HPDE6-E6E7 (cell line): ENCODE measurements around the gene LSM14B.
"Not testable (repeated sequence)": the region's sequence is repeated elsewhere in the genome, so short reads cannot be mapped to it uniquely, and the experiment has no call there.

Experiments used
- DNase-seq: peaks from one replicate; pipeline ENCODE4 v3.0.0; 2011; ENCODE audit warnings: missing footprints; ENCODE audit errors: extremely low spot score

LSM14B gene

DNA sequence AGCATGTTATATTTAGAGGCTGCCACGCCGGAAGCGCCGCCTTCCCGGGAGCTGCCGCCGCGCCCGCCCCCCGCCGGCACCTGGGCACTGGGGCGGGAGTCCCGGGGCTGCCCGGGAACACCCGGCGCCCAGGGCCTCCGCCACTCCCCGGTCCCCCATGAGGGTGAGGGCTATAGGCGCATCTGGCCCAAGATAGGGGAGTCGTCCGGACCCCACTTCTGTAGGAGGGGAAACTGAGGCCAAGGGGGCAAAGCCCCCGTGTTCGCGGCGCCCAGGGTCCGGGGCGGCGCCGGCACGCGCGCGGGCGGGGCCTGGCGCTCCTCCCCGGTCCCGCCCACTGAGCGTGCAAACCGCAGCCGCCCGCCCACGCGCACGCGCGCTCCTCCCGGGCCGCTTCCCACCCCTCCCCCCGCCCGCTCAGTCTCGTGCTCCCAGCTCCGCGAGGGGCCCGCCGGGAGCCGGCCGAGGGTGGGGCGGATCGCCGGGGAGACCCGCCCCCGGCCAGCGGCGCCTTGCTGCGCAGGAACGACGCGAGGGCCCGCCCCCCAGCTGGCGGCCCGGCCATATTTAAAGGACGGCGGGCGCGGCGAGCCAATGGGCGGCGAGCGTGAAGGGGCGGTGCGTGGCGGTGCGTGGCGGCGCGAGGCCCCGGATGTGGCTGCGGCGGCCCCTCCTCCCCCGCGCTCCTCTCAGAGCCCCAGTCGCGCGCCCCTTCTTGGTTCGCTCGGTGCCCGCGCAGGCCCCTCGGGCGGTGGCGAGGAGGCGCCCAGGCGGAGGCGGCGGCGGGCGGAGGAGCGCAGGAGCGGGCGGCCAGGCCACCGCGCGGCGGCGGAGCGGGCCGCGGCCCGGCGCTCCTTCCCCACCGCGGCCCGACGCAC is at the start of gene LSM14B:
Gene LSM14B (plus strand): TSS at position 700 of the 878 bp plus-strand sequence. CDS start 192 bp downstream, outside the sequence.
- DNase-seq = peak; percentile 99

DNA sequence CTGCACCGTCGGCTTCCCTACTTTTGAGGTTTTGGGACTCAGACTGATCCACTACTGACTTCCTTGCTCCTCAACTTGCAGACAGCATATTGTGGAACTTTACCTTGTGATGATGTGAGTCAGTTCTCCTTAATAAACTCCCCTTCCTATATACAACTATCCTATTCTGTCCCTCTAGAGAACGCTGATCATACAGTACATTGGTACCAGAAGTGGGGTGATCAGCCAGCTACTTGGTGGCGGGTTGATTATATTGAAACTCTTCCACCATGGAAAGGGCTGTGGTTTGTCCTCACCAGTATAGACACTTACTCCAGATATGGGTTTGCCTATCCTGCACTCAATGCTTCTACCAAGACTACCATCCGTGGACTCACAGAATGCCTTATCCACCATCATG is 49.0 kb upstream of the LSM14B start:
- no peak for DNase-seq

DNA sequence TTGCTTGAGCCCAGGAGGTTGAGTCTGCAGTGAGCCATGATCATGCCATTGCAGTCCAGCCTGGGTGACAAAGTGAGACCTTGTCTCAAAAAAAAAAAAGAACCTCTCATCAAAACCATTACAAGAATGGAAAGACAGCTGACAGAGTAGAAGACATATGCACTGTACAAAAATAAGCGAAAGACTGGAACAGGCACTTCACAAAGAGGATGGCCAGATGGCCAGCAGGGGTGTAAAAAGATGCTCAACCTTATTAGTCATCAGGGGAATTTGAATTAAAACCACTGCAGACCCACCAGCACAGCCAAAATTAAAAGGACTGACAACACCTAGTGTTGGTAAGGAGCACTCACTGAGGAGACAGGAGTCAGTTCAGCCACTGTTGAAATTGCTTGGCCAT is 43.1 kb upstream of the LSM14B start:
- no peak for DNase-seq

DNA sequence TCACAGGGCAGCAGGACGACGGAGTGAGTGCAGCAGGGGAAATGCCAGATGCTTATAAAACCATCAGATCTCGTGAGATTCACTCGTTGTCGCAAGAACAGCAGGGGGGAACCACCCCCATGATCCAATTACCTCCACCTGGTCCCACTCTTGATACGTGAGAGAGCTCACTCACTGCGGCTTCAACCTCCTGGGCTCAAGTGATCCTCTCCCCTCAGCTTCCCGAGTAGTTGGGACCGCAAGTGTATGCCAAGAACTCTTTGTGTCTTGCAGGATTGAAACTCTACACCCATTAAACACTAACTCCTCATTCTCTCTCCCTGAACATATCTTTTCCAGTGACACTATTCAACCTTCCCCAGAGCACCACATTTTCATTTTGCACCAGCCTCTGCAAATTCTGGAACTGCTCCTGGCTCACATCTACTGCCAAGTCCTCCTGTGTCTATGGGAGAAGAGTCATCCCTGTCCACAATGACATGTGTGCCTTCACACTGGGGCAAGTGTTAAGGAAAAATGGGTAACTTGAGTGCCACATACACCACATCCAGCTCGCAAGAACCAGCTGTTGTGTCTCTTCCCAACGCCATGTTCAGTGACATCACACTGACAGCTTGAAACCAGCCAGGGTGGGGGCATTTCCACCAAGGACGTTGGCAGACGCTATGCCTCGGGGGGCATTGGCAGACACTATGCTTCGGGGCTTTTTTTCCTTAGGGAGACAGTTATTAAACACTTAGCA is 41.9 kb upstream of the LSM14B start:
- DNase-seq = no peak

DNA sequence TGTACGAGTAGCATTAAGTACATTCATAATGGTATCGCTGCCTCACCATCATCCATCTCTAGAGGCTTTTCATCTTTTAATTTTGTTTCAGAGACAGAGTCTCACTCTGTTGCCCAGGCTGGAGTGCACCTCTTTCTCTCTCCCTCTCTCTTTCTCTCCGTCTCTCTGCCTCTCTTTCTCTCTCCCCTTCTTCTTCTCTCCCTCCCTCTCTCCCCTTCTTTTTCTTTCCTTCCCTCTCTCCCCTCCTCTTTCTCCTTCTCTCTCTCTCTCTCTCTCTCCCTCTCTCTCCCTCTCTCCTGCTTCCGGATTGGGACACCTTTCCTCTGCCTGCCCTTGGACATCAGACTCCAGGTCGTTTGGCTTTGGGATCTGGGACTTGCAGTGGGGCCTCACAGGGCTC is 39.0 kb upstream of the LSM14B start:
- no peak for DNase-seq

DNA sequence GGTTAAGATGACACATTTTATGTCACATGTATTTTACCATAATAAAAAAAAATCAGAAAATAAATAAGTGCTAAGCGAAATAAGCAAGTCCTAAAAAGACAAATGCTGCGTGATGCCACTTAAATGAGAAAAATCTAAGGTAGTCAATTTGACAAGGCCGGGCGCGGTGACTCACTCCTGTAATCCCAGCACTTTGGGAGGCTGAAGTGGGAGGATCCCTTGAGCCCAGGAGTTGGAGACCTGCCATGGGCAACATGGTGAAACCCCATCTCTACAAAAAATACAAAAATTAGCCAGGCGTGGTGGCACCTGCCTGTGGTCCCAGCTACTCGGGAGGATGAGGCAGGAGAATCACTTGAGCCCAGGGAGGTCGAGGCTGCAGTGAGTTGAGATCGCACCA is 38.1 kb upstream of the LSM14B start:
- DNase-seq = not testable (repeated sequence)

DNA sequence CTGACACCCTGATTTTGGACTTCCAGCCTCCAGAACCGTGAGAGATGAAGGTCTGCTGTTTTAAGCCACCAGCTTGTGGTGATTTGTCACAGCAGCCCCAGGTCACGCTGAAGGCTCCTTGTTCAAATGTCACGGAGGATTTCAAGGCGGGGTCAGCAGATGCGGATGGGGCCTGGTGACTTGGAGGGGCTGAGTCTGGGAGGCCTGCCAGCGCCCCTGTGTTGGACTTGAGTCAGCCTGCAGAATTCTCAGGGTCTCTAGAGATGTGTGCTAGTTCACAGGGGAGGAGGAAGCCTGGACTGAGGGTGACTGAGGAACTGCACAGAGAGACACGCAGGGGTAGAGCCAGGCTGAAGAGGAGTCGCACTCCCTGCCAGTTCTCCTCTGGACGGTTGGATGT is 37.1 kb upstream of the LSM14B start:
- no peak for DNase-seq

DNA sequence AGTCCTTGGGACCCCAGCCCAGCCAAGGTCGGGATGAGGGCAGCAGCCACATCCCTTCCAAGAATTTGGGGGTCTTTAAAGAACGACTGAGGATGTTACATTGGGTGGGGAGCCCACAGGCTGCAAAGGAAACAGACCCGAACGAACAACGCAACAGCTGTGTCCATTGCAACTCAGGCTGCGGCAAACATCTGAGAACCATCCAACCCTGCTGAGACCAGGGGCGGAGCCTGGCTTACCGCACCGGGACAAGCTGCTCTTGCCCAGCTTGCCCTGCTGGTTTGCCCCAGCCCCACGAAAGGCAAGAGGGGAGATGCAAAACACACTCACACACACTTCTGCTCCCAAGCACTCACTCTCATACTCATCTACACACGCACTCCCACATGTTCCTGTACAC is 35.0 kb upstream of the LSM14B start:
- DNase-seq = no peak

DNA sequence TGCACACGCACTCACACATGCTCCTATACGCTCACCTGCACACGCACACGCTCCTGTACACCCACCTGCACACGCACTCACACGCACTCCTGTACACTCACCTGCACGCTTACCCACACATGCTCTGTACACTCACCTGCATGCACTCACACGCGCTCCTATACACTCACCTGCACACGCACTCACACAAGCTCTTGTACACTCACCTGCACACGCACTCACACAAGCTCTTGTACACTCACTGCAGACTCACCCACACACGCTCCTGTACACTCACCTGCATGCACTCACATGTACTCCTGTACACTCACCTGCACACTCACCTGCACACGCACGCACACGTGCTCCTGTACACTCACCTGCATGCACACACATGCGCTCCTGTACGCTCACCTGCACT is 34.6 kb upstream of the LSM14B start:
- no peak for DNase-seq

DNA sequence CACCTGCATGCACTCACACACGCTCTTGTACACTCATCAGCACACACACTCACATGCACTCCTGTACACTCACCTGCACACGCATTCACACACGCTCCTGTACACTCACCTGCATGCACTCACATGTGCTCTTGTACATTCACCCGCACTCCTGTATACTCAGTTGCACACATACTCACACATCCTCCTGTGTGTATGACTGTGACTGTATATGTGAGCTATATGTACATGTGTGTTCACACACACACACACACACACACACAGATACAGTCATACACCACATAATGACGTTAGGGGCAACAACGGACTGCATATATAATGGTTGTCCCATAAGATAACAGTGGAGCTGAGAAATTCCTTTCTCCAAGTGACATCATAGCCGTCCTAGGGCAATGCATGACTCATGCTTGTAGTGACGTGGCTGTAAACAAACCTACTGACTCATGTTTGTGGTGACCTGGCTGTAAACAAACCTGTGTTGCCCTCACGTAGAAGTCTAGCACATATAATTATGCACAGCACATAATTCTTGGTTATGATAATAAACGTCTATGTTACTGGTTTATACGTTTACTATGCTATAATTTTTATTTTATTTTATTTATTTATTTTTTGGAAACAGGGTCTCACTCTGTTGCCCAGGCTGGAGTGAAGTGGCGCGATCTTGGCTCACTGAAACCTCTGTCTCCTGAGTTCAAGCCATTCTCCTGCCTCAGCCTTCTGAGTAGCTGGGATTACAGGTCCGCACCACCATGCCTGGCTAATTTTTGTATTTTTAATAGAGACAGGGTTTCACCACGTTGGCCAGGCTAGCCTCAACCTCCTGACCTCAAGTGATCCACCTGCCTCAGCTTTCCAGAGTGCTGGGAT is 33.8 kb upstream of the LSM14B start:
- peak; percentile 98 for DNase-seq

DNA sequence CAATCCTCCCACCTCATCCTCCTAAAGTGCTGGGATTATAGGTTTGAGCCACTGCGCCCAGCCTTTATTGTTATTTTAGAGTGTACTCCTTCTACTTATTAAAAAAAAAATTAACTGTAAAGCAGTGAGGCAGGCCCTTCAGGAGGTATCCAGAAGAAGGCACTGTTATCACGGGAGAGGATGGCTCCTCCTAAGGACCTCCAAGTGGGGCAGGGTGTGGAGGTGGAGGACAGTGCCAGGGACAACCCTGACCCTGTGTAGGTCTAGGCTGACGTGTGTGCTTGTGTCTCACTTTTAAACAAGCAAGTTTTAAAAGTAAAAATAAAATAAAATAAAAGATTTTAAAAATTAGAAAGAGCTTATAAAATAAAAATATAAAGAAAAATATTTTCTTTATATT is 32.9 kb upstream of the LSM14B start:
- DNase-seq = no peak

DNA sequence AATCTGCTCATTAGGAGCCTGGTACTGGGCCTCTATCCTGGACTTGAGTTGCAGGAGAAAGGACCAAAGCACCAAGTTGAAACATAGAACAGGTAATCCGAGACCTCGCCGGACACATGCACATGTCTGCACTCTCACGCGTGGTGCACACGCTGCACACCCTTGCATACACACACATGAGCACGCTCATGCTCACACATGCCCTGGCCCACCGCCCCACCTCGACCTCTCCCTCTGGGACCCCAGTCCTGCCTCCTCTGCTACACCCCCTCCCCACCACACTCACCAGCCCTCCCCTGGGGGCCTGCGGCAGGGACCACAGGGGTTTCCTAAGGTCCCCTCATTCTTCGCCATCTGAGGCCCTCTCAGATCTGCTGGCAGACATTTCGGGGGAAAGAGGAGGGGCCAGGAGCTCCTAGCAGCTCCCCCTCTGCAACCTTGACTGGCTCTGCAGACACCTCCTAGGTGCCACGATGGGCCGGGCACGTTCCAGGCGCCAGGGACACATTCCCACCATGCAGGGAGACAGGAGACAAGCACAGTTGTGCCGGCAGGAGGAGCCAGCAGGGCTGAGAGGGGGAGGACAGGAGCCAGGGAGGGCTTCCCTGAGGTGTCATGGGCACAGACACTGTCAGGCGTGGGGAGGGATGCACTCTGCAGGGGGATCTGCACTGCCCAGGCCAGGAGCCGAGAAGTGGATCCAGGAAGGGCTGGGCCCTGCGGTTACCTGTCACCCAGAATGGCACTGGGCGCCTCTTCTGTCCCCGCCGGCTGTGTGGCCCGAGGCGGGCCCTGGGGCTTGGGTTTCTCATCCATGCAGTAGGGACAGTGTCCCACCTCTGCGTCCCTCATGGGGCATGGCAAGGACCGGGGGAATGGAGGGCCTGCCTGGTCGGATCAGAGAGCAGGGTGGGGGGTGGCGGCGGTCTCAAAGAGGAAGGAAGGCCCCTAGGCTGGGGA is 25.6 kb upstream of the LSM14B start:
- DNase-seq = no peak

DNA sequence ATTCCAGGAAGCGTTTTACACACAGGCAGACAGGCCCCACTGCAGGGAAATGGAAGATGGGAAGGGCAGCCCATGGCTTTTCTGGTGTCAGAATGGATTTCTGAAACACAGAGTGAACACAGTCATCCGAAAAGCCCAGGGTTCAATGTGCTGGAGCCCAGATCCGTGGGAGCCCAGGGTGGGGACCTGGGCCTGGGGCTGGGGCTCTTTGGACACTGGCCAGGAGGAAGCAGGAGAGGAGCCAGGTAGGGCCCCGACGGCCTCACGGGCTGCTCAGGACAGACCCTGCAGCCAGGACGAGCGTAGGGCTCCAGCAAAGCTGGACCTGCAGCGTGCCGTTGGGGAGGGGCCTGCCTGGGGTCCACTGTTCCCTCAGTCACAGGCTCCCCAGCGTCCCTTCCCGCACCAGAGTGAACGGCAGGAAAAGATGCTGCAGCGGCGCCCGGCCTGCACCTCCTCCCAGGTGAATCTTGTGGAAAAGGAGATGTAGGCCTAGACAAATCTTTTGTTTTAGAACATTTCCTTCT is 24.3 kb upstream of the LSM14B start:
- DNase-seq = no peak

DNA sequence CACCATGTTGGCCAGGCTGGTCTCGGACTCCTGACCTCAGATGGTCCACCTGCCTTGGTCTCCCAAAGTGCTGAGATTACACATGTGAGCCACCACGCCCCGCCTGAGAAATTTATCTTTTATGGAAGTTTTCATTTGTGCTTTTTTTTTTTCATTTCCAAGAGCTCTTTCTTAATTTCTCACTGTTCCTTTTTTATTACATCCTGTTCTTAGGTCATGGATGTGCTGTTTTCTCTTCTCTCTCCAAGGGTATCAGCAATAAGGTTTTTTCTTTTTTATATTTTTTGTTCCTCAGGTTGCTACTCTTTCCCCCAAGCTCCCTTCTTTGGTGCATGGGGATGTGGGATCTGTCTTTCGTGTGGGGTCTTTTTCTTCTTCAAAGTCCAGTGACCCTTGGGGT is 21.2 kb upstream of the LSM14B start:
- DNase-seq = no peak

DNA sequence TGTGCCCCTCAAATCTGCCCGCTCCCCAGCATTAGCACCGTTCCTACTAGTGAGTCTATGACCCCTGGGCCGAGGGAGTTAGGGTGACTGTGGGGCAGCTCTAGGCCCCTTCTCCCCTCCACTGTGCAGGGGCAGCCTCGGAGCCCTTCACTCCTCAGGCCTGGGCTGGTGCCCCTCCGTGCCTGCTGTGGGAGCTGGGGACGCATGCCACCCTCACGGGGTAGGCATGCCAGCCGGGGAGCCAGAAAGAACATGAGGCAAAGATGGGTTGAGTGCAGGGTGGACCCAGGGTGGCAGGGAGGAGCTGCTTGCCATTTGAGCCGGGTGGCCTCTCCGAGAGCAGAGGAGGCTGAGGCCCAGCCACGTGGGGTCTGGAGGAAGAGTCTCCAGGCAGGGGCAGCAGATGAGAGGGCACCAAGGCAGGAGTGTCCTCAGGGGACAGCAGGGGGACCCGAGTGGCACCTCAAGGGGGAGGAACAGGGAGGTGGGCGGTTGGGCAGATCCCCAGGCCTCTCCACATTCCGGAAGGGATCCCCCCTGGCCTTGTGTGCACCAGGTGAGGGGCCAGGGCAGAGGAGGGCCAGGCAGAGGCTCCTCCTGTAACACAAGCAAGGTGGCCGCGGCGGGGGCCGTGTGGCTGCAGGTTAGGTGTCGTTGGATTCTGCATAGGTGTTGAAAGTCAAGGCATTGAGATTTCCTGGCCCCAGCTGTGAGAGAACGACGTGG is 18.6 kb upstream of the LSM14B start:
- DNase-seq = no peak

DNA sequence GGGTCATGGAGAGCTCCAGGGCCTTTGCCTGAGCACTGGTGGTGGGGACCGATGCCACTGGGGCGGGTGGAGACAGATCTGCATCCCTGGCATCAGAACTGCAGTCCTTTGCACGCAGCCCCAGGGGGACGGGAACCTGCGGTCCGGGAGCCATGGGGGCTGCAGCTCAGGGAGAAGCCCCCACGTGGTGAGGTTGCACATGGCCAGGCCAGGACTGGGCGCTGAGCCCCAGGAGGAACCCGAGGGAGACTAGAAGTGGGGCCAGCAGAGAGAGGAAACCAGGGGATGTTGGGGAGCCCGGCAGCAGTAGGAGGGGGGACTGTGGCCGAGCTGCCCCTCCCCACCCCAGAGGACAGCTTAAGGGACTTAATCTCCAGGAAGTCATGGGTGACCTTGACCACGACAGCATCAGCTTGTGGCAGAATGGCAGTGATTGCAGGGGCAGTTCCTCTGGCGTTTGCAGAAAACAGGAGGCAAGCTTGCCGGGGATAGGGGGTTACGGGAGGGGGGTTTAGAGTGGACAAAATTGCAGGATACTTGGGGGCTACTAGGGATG is 18.0 kb upstream of the LSM14B start:
- DNase-seq = no peak

DNA sequence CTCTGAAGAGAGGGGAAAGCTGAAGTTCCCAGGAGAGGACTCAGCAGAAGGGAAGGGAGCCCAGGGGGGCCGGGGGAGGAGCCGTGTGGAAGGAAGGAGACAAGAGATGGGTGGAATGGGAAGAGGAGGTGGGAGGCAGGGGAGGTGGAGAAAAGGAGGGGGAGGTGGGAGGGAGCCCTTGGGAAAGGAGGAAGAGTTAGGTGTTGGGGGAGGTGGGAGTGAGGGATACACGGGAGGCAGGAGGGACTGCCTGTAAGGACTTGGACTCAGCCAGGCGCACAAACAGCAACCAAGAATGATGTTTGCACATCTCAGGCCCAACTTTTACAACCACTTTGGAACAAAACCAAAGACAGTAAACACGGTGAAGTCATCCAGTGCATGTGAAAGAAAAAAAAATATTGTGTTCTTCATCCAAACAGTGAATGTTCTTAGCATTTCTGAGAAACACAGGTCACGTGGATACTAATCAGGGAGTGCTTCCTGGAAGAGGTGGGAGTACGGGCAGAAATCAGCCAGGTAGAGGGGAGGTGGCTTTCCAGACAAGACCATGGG is 17.4 kb upstream of the LSM14B start:
- no peak for DNase-seq

DNA sequence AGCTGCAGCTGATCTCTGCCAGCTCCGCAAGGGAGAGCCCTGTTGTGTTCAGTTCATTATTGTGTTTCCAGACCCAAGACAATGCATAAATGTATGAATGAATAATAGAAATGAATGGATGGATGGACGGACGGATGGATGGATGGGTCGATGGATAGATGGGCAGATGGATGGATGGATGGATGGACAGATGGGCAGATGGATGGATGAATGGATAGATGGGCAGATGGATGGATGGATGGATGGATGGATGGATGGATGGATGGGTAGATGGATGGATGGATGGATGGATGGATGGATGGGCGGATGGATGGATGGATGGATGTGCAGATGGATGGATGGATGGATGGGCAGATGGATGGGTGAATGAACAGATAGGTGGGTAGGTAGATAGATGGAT is 16.7 kb upstream of the LSM14B start:
- no peak for DNase-seq

DNA sequence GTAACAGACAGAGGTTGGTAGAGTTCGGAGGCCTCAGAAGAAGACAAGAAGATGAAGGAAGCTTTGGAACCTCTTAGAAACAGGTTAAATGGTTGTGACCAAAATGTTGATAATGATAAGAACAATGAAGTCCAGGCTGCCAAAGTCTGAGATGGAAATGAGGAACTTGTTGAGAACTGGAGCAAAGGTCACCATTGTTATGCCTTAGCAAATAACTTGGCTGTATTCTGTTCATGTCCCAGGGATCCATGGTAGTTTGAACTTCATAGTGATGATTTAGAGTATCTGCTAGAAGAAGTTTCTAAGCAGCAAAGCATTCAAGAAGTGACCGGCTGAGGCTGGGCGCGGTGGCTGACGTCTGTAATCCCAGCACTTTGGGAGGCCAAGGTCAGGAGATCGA is 11.1 kb upstream of the LSM14B start:
- DNase-seq = no peak
